HG03460 (cell line): Measurements from ENCODE around the gene HNF1A.

Experiments
- ATAC-seq: cut with Tn5 transposase; IDR thresholded peaks from one replicate; pipeline ENCODE4 v1.9.1; 2021; ENCODE audit not compliant: unreplicated experiment

Gene HNF1A

GRCh38 chr12:121008347-121009098, 30.2 kb downstream of the HNF1A start:
- ATAC-seq, result no peak

DNA sequence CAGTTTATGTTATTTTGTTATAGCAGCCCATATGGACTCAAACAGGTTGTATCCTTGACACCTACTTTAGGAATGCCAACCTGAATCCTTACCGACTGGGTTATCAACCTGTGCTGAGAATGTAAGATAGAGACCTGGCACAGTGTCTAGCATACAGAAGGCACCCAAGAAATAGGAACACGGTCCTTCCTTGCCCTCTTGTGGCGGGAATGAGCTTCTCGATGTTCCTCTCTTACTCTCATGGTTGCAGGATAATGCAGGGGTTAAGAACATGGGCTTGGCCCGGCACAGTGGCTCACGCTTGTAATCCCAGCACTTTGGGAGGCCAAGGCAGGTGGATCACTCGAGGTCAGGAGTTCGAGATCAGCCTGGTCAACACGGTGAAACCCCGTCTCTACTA, 31.4 kb downstream of the HNF1A start:
- ATAC-seq, result no peak

DNA sequence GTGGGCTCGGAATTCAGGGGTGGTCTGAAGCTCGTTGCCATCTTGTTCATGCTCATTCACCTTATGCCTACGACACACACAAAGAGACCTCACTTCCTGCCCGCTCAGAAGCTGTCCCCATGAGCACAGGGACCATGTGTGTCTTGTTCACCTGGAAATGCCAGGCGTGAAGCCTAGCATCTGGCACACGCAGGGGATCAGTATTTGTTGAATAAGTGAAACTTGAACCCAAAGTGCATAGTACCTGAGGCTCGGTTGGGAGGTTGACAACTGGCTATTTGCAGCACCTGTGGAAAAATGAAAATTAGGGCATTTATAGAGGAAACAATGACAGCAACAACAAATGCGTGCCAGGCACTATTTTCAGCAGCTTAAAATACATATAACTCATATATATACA, 32.5 kb downstream of the HNF1A start:
- ATAC-seq, result no peak

DNA sequence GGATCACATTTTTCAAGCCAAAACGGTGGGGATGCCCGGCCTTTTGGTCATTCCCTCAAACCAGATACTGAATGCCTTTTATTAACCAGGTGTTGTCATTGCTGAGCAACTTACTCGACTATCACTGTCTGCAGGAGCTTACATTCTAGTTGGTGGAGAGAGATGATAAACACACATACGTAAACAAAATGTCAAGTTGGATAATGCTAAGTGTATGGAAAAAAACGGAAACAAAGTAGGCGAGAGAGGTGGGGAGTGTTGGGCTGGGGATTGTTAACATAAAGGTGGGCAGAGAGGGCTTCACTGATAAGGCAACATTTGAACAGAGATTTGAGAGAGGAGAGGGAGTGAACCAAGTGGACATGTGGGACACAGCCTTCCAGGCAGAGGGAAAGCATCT, 33.5 kb downstream of the HNF1A start:
- ATAC-seq, result no peak

GRCh38 chr12:121013715-121014114, 35.4 kb downstream of the HNF1A start:
- ATAC-seq, result no peak

DNA sequence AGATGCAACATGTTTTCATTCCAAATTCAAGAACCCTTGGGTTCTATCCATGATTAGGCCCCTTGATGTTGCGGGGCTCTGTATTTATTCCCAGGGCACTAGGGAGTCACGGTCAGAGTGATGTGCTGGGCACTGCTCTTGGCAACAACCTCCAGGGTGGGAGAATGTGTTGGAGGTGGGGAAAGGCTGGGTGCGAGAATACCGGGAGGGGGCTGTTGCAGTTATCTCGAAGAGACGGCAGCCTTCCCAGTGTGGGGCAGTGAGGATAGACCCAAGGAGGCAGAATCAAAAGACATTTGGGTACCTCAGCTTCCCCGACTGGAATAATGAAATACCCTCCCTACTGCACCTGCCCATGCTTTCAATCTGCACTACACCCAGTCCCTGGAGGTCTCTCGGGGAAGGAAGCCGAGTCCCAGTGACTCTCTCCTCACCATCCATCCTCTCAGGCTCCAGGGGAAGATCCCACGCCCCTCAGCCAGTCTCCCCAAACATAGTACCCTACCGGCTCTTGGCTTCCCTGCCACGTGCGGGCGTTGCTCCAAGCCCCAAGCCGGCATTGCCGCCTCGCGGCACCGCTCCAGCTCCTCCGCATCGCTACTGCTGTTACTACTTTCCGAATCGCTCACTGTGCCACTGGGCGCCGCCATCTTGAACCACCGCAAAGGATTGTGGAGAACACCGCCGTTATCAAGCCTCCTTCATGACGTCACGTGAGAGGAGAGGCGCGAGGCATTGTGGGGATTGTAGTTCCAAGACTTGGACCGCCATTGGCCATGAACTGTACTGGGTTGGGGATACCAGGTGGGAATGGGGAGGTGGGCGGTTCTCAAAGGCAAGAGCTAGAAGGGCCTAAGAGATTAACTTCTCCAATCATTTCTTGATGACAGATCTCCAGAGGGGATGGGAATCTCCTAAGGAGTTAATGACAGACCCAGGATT, 37.8 kb downstream of the HNF1A start, which contains the start of gene C12orf43:
Gene C12orf43 (minus strand): TSS at position 663 of the 942 bp plus-strand sequence. CDS start 13 bp downstream, at position 650.
- peak; percentile 95 for ATAC-seq

GRCh38 chr12:121017966-121018491, 39.7 kb downstream of the HNF1A start:
- ATAC-seq, result no peak

GRCh38 chr12:121018860-121019617, 40.7 kb downstream of the HNF1A start:
- no peak for ATAC-seq

DNA sequence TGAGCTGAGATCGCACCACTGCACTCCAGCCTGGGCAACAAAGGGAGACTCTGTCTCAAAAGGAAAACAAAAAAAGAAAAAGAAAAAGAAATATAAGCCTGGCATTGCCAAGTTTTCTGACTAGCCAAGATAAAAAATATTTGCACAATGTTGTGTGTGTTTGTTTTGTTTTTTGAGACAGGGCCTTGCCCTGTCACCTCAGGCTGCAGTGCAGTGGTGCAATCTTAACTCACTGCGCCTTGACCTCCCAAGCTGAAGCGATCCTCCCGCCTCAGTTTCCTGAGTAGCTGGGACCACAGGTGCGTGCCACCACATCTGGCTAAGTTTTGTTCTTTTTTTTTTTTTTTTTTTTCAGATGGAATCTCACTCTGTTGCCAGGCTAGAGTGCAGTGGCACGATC, 43.4 kb downstream of the HNF1A start:
- ATAC-seq, result no peak

DNA sequence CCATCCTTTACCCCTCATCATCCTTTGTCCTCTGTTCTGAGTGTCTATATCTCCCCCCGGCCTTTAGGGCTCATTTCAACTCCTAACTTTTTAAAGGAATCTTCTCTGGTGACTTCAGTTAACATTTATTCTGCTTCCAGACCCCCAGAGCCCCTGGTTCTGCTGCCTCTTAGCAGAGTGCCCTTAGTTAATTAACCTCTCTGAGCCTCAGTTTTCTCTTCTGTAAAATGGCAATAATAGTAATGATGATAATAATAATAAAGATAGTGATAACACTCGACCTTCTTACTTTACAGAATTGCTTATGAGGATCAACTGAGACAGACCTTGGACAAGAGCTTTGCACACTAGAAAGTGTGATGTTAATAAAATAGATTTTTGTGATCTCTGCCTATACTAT, 44.4 kb downstream of the HNF1A start:
- ATAC-seq, result no peak

DNA sequence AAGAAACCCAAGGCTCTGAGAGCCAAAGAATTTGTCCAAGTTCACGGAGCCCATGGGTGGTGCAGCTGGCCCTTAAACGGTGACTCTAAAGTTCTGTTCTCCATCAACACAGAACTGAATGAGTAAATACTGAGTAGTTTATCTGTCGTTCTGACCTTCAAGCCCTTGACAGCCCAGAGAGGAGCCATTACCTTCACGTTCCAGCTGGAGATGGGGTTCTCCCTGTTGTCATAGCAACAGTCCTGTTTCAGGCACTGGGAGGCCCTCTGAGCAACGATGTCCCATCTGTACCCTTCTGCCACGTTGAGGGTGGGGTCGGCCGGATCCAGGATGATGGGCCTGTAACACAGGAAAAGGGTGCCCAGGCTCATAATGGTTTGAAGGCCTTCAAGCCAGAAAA, 45.5 kb downstream of the HNF1A start:
- ATAC-seq, result no peak

- no peak for ATAC-seq
Observed at GRCh38 chr12:121025442-121026226, 47.3 kb downstream of the HNF1A start.

- ATAC-seq, result no peak
Observed at GRCh38 chr12:121026274-121027045, 48.1 kb downstream of the HNF1A start.

DNA sequence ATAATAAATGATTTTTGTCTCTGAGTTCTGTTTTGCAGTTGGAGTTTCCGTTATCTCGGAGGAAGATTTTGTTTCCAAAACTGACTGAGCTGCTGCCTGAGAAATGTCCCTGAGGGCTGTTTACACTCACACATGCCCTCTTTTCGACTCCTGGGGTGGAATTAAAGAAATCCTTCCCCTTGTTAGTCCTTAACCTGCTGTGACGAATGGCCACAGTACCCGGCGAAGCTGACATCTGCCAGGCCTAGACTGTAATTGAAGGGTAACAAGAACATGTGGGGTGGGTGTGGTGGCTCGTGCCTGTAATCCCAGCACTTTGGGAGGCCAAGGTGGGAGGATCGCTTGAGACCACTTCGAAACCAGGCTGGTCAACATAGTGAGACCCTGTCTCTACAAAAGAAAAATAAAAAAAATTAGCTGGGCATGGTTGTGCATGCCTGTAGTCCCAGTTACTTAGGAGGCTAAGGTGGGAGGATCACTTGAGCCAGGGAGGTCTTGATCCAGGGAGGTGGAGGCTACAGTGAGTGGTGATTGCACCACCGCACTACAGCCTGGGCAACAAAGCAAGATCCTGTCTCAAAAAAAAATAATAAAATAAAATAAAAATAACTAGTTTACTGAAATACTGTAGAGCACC, 52.4 kb downstream of the HNF1A start:
- no peak for ATAC-seq

DNA sequence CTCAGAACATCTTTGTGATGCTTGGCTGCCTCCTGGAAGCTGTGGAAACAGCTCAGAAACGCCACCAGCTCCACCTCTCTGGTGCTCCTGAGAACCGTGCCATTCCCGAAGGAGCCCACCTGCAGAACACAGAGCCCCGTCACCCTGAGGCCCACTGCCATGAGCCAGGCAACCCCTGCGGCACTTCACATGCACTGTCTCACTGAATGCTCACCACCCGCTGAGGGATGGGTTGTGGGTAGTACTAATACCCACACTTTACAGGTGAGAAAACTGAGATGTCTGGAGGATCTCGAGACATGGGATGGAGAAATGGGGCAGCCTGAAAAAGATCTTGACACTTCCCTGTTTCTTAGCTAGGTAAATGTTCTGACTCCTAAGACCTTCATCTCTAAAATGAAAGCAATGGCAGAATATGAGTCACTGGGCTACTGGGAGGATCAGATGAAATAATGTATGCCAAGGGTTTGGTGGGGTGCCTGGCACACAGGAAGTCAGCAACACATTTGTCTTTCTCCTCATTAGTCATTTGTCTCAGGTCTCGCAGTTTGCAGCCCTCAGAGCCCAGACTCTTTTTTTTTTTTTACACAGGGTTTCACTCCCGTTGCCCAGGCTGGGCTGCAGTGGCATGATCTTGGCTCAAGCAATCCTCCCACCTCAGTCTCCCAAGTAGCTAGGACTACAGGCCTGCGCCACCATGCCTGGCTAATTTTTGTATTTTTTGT, 55.4 kb downstream of the HNF1A start:
- ATAC-seq, result no peak

- no peak for ATAC-seq
Observed at GRCh38 chr12:121034616-121035305, 56.4 kb downstream of the HNF1A start.

- ATAC-seq, result no peak
Observed at GRCh38 chr12:121036810-121037326, 58.5 kb downstream of the HNF1A start.
